DMS53 treated with DMSO at 0.1 percent for 48 hours (cell line): ENCODE results near the gene IPO13.

Experiments
- DNase-seq: peaks from one replicate; lab custom pipeline; 2025; ENCODE audit not compliant: unreplicated experiment; lab: John Stamatoyannopoulos, UW

Gene IPO13

DNA sequence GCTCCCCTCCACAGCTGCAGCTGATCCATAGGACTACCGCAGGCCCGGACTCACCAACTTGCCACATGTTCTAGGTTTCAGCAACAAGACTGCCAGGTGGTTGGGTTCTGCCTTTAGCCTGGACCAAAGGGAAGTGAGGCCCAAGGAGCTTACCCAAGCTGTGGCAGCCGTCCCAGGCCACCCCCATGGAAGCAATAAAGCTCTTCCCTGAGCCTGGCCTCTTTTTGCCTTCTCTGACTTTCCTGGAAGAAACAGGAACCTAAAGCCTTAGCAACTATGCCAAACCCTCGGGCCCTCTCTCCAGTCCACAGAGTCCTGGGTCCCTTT is 15.8 kb upstream of the IPO13 start:
- no peak for DNase-seq

DNA sequence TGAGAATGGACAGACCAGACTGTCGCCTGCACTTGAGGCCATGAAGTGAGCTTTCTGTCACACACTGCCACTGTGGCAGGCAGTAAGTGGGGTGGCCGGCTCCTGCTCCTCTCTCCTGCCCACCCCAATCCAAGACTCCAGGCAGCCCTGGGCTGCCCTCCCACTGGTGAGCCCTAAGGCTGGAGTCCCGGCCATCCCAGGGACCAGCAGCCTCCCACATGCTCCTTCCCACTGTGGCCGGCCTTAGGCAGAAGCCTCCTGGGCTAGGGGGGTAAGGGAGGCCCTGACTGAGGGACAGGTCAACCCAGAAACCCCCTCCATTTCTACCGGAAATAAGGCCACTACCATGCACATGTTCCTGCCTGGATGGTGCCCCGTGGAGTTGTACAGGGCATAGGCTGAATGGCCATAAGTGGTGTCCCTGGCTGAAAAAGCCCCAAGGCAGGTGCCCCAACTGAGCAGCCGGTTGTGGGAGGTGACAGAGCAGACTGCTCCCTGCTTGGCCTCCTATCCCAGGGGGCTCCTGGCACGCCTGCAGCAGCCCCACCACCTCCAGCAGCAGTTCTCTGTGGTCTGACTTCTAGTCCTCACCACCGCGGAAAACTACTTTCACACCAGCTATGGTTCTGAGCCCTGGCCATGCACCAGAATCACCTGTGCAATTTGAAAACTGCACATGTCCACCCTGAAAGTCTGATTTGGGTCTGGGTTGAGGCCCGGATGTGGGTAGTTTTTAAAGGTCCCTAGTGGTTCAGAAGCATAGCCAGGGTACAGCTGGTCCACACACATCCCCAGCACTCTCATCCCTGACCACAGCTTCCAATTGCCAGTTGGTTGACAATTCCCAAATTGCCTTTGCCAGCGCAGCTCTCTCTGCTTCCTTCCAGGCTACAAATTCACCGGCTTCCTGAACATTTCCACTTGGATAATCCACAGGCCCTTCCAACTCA is 14.8 kb upstream of the IPO13 start:
- no peak for DNase-seq

DNA sequence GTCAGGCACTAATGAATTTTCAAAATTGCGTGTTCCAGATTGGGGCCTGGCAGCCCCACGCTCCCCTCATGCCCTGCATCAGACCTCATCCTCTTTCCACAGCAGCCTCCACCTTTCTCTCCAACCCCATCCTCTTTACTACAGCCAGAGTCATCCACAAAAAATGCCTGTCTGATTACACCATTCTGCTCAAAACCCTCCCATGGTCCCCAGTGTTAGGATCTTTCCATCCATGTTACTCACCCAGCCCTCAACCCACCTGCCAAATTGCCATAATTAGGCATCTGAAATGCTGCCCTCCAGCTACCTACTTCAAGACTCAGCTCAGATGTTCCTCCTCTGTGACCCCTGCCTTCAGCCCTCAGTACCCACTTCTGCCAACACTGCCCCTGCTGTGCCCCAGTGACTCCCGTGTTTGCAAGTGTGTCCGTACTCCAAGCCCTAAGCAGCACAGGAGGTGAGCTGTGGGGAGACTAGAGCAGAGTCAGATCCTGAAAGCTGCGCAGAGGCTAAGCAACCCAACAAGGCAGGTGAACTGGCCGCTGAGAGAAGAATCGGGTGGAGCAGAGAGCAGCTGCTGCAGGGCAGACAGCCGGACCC is 13.9 kb upstream of the IPO13 start:
- DNase-seq: no peak

DNA sequence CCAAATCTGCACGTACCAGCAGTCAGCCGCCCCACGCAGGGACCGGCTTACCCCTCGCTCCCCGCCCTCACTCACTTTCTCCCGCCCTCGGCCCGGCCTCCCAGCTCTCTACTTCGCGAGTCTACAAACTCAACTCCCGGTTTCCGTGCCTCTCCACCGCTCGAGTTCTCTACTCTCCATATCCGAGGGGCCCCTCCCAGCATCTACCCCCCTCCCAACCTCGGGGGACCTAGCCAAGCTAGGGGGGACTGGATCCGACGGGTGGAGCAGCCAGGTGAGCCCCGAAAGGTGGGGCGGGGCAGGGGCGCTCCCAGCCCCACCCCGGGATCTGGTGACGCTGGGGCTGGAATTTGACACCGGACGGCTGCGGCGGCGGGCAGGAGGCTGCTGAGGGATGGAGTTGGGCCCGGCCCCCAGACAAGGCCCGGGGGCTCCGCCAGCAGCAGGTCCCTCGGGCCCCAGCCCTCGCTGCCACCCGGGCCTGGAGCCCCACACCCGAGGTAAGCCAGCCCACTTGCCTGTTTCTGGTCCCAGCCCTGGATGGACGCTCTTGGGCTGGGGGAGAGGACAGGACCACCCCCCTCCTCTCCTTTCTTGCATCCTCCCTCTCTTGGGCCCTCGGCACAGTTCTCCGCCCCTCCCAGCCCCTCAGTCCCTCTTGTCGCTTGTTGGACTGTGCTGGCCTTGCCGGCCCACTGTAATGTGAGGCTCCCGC is 13.2 kb upstream of the IPO13 start, which contains the start of gene ARTN:
TSS of gene ARTN (plus strand) at position 416 of the 715 bp plus-strand sequence. CDS start 1,856 bp downstream, outside the sequence.
- no peak for DNase-seq

DNA sequence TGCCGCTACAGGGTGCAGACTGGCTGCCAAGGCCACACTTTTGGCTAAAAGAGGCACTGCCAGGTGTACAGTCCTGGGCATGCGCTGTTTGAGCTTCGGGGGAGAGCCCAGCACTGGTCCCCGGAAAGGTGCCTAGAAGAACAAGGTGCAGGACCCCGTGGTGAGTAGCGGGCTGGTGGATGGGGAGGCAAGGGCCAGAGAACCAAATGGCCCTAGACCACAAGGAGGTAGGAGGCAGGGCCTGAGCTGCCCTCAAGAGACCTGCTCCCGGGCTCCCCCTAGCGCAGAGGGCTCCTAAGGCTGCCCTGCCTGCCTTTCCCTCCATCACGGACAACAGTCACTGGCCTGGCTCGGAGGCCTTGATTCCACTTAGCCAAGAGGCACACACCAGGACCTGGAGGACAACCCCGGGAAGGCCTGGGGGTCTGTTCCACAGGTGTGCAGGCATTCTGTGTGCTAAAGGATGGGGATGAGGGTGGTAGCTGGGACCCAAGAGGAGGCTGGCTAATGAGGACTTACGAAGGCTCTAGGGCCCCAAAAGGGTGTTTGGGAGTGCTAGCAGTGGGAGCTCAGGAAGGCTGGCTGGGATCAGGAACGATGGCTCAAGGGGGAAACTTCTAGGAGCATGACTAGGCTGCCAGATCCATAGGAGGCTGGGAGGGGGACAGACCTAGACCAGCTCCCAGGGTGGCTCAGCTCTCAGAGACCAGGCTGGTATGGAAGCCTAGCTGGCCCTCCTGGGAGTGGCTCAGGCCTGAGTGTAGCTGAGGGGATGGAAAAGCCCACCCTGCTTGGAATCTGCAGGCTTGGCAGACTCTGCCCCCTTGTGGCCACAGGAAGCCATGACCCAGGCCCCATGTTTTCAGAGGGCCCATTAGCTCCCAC is 12.4 kb upstream of the IPO13 start:
- peak; percentile 79 for DNase-seq

DNA sequence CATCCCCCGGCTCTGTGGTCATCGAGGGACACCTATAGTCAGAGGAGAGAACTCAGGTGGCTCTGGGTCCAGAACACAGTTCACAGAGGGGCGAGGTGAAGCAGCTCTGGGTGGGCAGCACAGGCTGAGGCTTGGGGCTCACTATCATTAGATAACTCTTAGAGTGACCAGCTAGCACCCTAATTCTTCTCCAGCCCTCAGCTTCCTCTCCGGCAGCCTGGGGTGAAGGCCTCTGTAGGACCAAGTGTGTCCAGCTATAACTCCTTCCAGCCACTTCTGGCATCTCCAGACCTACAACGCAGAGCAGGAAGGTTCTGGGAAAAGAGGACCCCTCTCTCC is 11.8 kb upstream of the IPO13 start:
- DNase-seq: no peak

DNA sequence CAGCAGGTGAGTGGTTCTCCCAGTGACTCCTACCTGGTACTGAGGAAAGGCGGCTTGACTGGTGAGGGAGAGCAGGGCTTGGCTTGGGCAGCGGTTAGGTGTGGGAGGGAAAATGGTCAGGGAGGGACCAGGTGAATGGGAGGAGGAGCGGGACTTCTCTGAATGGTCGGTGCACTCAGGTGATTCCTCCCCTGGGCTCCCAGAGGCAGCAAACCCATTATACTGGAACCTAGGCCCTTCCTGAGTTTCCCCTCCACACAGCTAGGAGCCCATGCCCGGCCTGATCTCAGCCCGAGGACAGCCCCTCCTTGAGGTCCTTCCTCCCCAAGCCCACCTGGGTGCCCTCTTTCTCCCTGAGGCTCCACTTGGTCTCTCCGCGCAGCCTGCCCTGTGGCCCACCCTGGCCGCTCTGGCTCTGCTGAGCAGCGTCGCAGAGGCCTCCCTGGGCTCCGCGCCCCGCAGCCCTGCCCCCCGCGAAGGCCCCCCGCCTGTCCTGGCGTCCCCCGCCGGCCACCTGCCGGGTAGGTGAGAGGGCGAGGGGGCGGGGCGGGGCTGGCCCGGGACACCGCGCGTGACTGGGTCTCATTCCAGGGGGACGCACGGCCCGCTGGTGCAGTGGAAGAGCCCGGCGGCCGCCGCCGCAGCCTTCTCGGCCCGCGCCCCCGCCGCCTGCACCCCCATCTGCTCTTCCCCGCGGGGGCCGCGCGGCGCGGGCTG is 10.9 kb upstream of the IPO13 start:
- DNase-seq: peak; percentile 89

DNA sequence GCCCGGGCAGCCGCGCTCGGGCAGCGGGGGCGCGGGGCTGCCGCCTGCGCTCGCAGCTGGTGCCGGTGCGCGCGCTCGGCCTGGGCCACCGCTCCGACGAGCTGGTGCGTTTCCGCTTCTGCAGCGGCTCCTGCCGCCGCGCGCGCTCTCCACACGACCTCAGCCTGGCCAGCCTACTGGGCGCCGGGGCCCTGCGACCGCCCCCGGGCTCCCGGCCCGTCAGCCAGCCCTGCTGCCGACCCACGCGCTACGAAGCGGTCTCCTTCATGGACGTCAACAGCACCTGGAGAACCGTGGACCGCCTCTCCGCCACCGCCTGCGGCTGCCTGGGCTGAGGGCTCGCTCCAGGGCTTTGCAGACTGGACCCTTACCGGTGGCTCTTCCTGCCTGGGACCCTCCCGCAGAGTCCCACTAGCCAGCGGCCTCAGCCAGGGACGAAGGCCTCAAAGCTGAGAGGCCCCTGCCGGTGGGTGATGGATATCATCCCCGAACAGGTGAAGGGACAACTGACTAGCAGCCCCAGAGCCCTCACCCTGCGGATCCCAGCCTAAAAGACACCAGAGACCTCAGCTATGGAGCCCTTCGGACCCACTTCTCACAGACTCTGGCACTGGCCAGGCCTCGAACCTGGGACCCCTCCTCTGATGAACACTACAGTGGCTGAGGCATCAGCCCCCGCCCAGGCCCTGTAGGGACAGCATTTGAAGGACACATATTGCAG is 10.2 kb upstream of the IPO13 start:
- peak; percentile 45 for DNase-seq

DNA sequence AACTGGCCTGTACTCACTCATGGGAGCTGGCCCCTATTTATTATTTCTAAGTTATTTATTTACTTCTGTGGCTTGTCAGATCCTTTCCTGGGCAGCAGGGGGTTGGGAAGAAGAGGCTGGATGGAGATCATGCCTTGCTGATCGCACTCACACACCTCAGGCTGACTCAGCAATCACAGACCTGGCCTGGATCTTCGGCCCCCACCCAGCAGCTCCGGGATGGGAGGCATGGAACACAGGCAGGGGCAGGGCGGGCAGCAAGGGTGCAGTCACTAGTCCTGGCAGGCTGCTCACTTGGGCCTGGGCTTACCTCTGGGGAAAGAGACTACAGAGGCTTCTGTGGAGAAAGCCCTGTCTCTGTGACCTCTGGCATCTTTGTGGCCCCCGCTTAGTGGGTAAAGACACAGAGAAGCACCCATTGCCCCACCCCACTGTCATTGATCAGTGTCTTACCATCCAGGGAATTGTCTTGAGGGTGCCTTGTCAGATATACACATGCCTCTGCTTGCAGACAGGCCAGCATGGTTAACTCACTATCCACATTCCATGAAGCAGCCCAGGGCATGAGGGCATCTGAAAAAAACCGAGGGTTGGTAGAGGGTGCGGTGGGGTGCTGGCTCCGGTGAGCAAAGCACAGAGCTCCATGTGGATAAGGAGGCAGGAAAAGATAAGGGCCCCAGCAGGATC is 9.4 kb upstream of the IPO13 start:
- DNase-seq: no peak

DNA sequence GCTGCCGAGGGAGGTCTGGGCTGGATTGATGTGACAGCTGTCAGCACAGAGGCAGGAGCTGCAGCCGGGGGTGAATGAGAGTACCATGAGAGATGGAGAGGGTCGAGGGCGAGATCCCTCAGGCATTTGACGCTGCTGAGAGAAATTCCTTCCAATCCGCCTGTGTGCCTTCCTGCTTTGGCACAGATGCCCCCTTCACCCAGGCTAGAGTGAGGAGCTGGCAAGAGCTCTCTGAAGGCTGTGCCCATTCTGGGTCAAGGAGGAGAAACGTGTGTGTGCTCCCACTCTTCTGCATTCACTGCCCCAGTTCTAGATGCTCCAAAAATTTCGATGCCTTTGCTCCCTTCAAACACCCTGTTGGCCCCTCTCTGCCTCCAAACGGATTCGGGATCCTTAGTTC is 8.4 kb upstream of the IPO13 start:
- DNase-seq: no peak

DNA sequence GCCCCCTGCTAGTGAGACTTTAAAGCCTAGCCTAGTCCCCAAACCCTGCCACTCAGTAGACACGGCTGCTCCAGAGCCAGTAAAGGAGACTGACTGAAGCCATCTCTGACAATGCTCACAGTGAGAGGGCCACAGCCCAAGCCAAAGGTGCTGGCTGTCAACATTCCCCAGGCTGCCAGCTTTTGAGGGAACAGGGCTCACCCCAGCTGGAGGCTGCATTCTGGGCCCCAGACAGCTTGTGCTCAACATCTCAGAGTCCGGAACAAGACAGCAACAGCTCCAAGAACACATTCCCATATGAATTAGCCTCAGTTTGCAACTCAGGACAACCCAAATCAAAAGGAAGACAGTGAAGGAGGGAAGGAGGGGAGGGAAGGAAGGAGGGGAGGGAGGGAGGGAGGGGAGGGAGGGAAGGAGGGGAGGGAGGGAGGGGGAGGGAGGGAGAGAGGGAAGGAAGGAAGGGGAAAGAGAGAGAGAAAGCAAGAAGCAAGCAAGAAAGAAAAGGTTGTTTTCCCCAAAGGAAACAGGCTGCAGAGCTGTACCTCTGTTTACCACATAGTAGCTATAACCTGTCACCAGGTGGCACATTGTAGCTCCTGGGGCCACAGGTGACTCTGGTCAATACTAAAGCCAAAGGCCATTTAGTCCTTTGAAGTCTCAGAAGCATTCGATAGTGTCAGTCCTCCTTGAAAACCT is 7.7 kb upstream of the IPO13 start:
- no peak for DNase-seq

DNA sequence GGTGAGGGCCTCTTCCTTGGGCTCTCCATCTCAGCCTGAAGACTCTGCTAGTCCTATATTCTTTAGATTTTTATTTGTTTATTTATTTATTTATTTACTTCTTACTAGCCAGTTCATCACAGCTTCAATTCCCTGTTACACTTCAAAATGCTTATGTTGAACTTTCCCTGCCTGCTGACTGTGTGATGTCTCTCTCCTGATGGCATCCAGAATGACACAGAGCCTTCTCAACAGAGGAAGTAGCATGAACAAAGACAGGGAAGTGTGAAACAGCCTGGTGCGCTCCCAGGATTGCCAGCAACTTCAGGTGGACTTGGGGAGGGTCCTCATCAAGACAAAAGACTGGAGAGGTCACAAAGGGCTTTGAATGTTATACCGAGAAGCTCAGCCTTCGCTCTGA is 4.3 kb upstream of the IPO13 start:
- no peak for DNase-seq

DNA sequence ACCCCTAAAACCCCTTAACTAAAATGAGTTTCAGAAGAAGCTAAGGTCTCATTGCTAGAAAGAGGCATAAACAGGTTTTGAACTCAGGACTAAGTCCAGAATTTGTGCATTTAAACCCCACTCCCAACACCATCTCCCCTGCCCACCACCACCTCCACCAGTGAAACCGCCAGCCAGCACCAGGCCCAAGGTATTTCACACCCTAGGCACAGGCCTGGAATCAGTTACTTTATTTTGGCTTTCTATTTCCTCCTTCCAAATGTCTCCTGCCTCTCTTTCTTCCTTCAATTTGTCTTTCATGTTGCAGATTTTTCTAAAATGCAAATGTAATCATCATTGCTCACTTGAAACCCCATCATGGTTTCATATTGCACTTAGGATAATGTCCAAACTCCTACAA is 1.9 kb upstream of the IPO13 start:
- no peak for DNase-seq

DNA sequence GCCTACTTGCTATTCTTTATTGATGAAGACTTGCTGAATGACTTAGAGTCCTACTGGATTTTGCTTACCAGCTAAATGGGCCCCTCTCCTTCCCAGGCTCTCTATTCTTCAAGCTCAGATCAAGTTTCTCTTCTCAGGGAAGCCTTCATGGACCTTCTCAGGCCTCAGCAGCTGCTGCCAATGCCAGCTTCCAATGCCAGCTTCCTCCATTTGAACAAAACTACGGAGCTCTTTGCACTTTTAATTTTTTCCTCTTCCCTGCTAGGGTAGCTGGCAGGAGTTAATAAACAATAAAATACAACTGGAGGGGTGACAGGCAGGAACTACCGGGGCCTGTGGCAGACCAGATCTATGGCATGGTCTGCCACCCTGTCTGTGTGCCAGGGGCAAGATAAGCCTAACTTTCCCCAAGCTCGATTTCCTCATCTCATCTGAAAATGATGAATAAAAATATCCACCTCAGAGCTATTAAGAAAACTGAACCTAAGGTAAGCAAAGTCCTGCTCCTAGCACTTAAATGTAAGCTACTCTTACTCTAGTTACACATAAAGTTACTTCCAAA is 995 bp upstream of the IPO13 start:
- no peak for DNase-seq

DNA sequence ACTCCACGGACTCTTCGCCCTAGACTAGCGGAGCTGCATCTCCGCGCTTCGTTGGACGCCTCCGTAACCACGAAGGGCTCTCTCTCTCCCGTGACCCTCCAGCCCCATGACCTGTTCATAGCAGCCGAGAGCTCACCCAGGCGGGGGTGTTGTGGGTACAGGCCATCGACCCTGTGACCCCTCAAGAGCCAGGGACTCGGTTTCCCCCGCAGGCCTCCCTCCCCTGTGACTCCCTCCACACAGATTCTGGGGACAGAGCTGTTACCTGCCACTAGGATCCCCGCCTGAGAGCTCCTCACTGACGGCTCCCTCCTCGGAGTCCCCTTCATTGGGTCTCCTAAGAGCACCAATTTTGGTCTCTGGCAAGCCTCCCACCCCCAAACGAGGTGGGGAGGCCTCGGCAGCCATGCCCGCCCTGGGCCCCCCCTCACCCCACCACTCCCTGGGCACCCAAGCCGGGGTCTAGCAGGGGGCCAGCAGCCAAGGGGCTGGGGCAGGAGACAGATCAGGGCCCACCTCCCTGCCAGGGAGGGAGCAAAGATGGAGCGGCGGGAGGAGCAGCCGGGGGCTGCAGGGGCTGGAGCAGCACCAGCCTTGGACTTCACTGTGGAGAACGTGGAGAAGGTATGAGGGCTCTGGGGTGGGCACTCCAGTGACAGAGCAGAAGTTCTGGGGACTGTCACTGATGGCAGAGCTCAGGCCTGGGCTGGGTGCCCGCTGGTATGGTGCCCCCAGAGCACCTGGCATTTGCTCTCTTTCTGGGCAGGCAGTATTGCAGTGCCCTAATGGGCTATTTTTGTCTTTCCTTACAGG is 517 bp downstream of the IPO13 start:
- DNase-seq: no peak

DNA sequence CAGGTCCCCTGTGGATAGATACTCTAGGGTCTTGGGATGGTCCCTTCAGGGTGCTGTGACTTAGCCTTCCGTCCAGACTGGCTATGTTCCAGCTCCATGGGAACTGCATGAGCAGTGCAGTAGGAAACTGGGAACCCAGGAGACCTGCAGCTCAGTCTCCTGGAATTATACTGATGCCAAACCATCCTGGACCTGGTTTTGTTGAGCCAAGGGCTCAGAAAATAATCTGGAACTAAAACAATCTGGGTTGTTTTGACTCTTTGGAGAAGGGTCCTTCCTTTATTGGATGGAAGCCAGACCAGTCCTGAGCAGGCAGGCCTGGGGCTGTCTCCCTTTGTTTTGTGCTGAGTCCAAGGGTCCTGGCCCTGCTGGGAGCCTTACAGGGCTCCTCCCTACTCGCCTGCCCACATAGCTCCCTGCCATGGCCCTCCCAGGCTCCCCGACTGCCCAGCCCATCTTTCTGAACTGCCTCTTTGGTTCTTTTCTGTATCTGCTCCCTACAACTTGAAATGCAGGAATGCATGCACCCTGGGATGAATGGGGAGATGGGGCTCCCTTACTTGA is 1.2 kb downstream of the IPO13 start:
- DNase-seq: no peak

DNA sequence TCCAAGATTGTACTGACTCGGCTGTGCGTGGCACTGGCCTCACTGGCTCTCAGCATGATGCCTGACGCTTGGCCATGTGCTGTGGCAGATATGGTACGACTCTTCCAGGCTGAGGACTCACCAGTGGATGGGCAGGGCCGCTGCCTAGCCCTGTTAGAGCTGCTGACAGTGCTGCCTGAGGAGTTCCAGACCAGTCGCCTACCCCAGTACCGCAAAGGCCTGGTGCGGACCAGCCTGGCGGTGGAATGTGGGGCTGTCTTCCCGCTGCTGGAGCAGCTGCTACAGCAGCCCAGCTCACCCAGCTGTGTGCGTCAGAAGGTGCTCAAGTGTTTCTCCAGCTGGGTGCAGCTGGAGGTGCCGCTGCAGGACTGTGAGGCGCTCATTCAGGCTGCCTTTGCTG is 2.9 kb downstream of the IPO13 start:
- DNase-seq: no peak
